ENCODE measurements around the gene ACADS. TPM values are rescaled to one million over a fixed set of nuclear protein-coding genes. Genes with fewer than 3 reads are reported as not detected.

ACADS gene
- total RNA-seq, 1 donor, result 10.5 TPM

- Histone ChIP-seq H3K36me3 (ENCODE audit: insufficient read depth, low read length) (no peaks in the 10 kb centered on the region), H3K27me3 (ENCODE audit: insufficient read depth, low read length) (no peaks in the 10 kb centered on the region), H3K79me2 (ENCODE audit: insufficient read depth, low read length) (no peaks in the 10 kb centered on the region), H3K27ac (ENCODE audit: low read depth, low read length) (no peak overlapping the region), H2AFZ (ENCODE audit: low read length) (no peak overlapping the region), H4K20me1 (ENCODE audit: insufficient read depth, low read length) (peaks cover 7% of the 10 kb centered on the region), H3K4me1 (ENCODE audit: insufficient read depth, low read length) (peaks cover 3% of the 10 kb centered on the region), H3K4me3 (ENCODE audit: insufficient read depth, low read length) (no peak overlapping the region), H3K4me2 (ENCODE audit: insufficient read depth, low read length) (no peak overlapping the region), H3K9me3 (ENCODE audit: low read depth, low read length) (no peaks in the 10 kb centered on the region)
- TF ChIP-seq CTCF (IDR thresholded peaks at IDR 0.05; ENCODE audit: extremely low read depth, low read depth, low read length), result no peak
- DNase-seq (ENCODE audit: insufficient read length, low spot score, missing footprints), result no peak
These were observed 62.3 kb downstream of the ACADS start for GRCh38 chr12:120787889-120788288.

Other genes starting within 250 kb of the ACADS start
- 162 and 168 TPM in 2 replicates for gene DYNLL1, start 229.7 kb upstream of the ACADS start, total RNA-seq
- 15.2 and 19.2 TPM in 2 replicates for gene COQ5, start 196.7 kb upstream of the ACADS start, total RNA-seq
- gene RNF10, start 191.5 kb upstream of the ACADS start, total RNA-seq, result 117 and 122 TPM in 2 replicates
- 19.4 and 26.8 TPM in 2 replicates for gene POP5, start 144.4 kb upstream of the ACADS start, total RNA-seq
- not detected in 2 replicates for gene CABP1, start 85.2 kb upstream of the ACADS start, total RNA-seq
- gene MLEC, start 38.7 kb upstream of the ACADS start, total RNA-seq, result 85.2 and 89.8 TPM in 2 replicates
- gene UNC119B, start 15.4 kb upstream of the ACADS start, total RNA-seq, result 23.2 and 24.5 TPM in 2 replicates
- 10.9 TPM in 2 replicates for gene SPPL3, start 178.5 kb downstream of the ACADS start, total RNA-seq